Measurements from ENCODE around the gene EFCAB11.

DNA sequence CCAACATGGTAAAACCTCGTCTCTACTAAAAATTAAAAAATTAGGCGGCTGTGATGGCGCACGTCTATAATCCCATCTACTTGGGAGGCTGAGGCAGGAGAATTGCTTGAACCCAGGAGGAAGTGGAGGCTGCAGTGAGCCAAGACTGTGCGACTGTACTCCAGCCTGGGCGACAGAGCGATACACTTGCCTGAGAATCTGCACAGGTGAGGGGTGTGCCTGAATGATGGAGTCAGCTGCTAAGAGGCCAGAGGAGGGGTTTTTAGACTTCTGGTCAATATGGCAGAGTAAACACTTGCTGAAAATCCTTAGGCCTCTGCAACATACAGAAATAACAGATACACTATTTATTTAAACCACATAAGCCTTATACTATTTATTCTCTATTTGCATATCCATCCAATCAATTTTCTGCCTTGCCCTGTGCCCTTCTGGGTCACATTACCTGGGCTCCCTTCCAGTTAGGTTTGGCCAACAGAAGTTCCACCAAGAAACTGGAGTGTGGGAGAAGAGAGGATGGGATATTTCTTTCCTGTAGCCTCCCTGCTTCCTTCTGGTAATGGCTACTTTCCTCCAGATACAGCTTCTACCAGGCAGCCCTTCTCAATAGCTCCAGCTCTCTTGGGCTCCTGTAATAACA is 117.6 kb downstream of the EFCAB11 start:
- TF ChIP-seq, protein P1, sequence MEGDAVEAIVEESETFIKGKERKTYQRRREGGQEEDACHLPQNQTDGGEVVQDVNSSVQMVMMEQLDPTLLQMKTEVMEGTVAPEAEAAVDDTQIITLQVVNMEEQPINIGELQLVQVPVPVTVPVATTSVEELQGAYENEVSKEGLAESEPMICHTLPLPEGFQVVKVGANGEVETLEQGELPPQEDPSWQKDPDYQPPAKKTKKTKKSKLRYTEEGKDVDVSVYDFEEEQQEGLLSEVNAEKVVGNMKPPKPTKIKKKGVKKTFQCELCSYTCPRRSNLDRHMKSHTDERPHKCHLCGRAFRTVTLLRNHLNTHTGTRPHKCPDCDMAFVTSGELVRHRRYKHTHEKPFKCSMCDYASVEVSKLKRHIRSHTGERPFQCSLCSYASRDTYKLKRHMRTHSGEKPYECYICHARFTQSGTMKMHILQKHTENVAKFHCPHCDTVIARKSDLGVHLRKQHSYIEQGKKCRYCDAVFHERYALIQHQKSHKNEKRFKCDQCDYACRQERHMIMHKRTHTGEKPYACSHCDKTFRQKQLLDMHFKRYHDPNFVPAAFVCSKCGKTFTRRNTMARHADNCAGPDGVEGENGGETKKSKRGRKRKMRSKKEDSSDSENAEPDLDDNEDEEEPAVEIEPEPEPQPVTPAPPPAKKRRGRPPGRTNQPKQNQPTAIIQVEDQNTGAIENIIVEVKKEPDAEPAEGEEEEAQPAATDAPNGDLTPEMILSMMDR (conservative IDR thresholded peaks at IDR 0.05; ENCODE audit: low read depth, low read length) = no peak
- TF ChIP-seq CHD1 (IDR thresholded peaks at IDR 0.05; ENCODE audit: low read depth, low read length) (no peak), MXI1 (IDR thresholded peaks at IDR 0.05; ENCODE audit: borderline replicate concordance, low read depth, low read length) (no peak), POLR2A (IDR thresholded peaks at IDR 0.05; ENCODE audit: low read depth, low read length) (no peak), CEBPB (IDR thresholded peaks at IDR 0.05; ENCODE audit: low read depth, low read length) (no peak), FOS (IDR thresholded peaks at IDR 0.05; ENCODE audit: low read depth, low read length) (no peak), RFX5 (IDR thresholded peaks at IDR 0.05; ENCODE audit: low read depth, low read length) (no peak), RAD21 (IDR thresholded peaks at IDR 0.05; ENCODE audit: low read length) (no peak), SMC3 (IDR thresholded peaks at IDR 0.05; ENCODE audit: low read depth, low read length) (no peak), RCOR1 (IDR thresholded peaks at IDR 0.05; ENCODE audit: insufficient replicate concordance, low read length) (no peak)
- TF ChIP-seq, protein P2, sequence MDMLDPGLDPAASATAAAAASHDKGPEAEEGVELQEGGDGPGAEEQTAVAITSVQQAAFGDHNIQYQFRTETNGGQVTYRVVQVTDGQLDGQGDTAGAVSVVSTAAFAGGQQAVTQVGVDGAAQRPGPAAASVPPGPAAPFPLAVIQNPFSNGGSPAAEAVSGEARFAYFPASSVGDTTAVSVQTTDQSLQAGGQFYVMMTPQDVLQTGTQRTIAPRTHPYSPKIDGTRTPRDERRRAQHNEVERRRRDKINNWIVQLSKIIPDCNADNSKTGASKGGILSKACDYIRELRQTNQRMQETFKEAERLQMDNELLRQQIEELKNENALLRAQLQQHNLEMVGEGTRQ (IDR thresholded peaks at IDR 0.05; ENCODE audit: low read depth, low read length) = no peak
